ENCODE measurements around the gene DDT. TPM values are rescaled to one million over a fixed set of nuclear protein-coding genes. Genes with fewer than 3 reads are reported as not detected.
"Not testable (repeated sequence)": the region's sequence is repeated elsewhere in the genome, so short reads cannot be mapped to it uniquely, and the experiment has no call there.

DDT gene
- total RNA-seq, 1 experiment from 2014 or later = 137 TPM

GRCh38 chr22:24002272-24002671 is 28.0 kb upstream of the DDT start:
- POLR2A ChIA-PET = no interaction called here
- Histone ChIP-seq H3K36me3 (ENCODE audit: control insufficient read depth, insufficient read depth, low read length) (no peaks in the 10 kb centered on the region), H3K4me1 (ENCODE audit: control insufficient read depth, insufficient read depth, low read length) (no peaks in the 10 kb centered on the region), H3K27me3 (ENCODE audit: control insufficient read depth, insufficient read depth, low read length) (no peaks in the 10 kb centered on the region), H3K9me3 (ENCODE audit: control insufficient read depth, insufficient read depth, low read depth, low read length) (no peaks in the 10 kb centered on the region), H3K27ac (ENCODE audit: low read length) (no peak overlapping the region), H3K4me3 (ENCODE audit: low read depth in 2 of 2, low read length in 2 of 2) (no peak overlapping the region)
- BruUV-seq (replicated peaks) = no TSS peak
- intact Hi-C loops (cut with micrococcal nuclease; ENCODE audit: unreplicated experiment) (no loop called here), in situ Hi-C loops (cut with HindIII; ENCODE audit: low pct_unique_long_range_greater_than_20kb, low sequenced_read_pairs) (no loop called here)
- CTCF ChIA-PET = no interaction called here
- DNase-seq (ENCODE audit: low read depth, low spot score) = no peak
- TF ChIP-seq POLR2AphosphoS5 (IDR thresholded peaks at IDR 0.05; ENCODE audit: low read depth, low read length) = no peak
- TF ChIP-seq CTCF (IDR thresholded peaks at IDR 0.05) = no peak
- no peak for TF ChIP-seq SIN3A (IDR thresholded peaks at IDR 0.05; ENCODE audit: borderline replicate concordance, insufficient read depth, low read depth, low read length)
- TF ChIP-seq REST (IDR thresholded peaks at IDR 0.05; ENCODE audit: insufficient read depth in 1 of 2, low read depth in 2 of 2, low read length in 1 of 2) = no peak
- TF ChIP-seq TCF7L2 (IDR thresholded peaks at IDR 0.05; ENCODE audit: low read depth, low read length) = no peak
- ATAC-seq = no peak

GRCh38 chr22:24001314-24001713 is 27.1 kb upstream of the DDT start:
- ATAC-seq (no peak), DNase-seq (ENCODE audit: low read depth, low spot score) (no peak)
- Histone ChIP-seq H3K27ac (ENCODE audit: low read length) (no peak overlapping the region), H3K4me1 (ENCODE audit: control insufficient read depth, insufficient read depth, low read length) (no peaks in the 10 kb centered on the region), H3K9me3 (ENCODE audit: control insufficient read depth, insufficient read depth, low read depth, low read length) (no peaks in the 10 kb centered on the region), H3K36me3 (ENCODE audit: control insufficient read depth, insufficient read depth, low read length) (no peaks in the 10 kb centered on the region), H3K4me3 (ENCODE audit: low read depth in 2 of 2, low read length in 2 of 2) (no peak overlapping the region), H3K27me3 (ENCODE audit: control insufficient read depth, insufficient read depth, low read length) (no peaks in the 10 kb centered on the region)
- no peak for TF ChIP-seq CTCF (IDR thresholded peaks at IDR 0.05)
- no peak for TF ChIP-seq REST (IDR thresholded peaks at IDR 0.05; ENCODE audit: insufficient read depth in 1 of 2, low read depth in 2 of 2, low read length in 1 of 2)
- TF ChIP-seq SIN3A (IDR thresholded peaks at IDR 0.05; ENCODE audit: borderline replicate concordance, insufficient read depth, low read depth, low read length) = no peak
- no peak for TF ChIP-seq TCF7L2 (IDR thresholded peaks at IDR 0.05; ENCODE audit: low read depth, low read length)
- TF ChIP-seq POLR2AphosphoS5 (IDR thresholded peaks at IDR 0.05; ENCODE audit: low read depth, low read length) = no peak
- intact Hi-C loops (cut with micrococcal nuclease; ENCODE audit: unreplicated experiment) = no loop called here
- in situ Hi-C loops (cut with HindIII; ENCODE audit: low pct_unique_long_range_greater_than_20kb, low sequenced_read_pairs) = no loop called here
- CTCF ChIA-PET = no interaction called here
- POLR2A ChIA-PET = no interaction called here
- no TSS peak for BruUV-seq (replicated peaks)

- CTCF ChIA-PET; BruUV-seq (replicated peaks); DNase-seq (ENCODE audit: low read depth, low spot score); POLR2A ChIA-PET; H3K9me3 ChIP-seq (ENCODE audit: control insufficient read depth, insufficient read depth, low read depth, low read length); intact Hi-C loops (cut with micrococcal nuclease; ENCODE audit: unreplicated experiment); H3K27me3 ChIP-seq (ENCODE audit: control insufficient read depth, insufficient read depth, low read length); ATAC-seq; H3K4me3 ChIP-seq (ENCODE audit: low read depth in 2 of 2, low read length in 2 of 2); H3K36me3 ChIP-seq (ENCODE audit: control insufficient read depth, insufficient read depth, low read length); H3K4me1 ChIP-seq (ENCODE audit: control insufficient read depth, insufficient read depth, low read length); in situ Hi-C loops (cut with HindIII; ENCODE audit: low pct_unique_long_range_greater_than_20kb, low sequenced_read_pairs); H3K27ac ChIP-seq (ENCODE audit: low read length): not testable (repeated sequence)
These were observed 25.5 kb upstream of the DDT start for GRCh38 chr22:23999779-24000178.
